Lower leg skin (tissue), 4 donors: Measurements from ENCODE around the gene ZNF441. TPM values are rescaled to one million over a fixed set of nuclear protein-coding genes. Genes with fewer than 3 reads are reported as not detected.

ENCODE experiments used
- DNase-seq, 2 donors: peaks; one replicate each; pipeline ENCODE4 v3.0.0-alpha.2; 2019; ENCODE audit warnings: low spot score in 2 of 2
- H3K4me3 ChIP-seq: fragments of 200-600 bp; sonication (generic); 2 replicates; pipeline ENCODE4 v1.5.1; 2017; ENCODE audit warnings: mild to moderate bottlenecking, low read depth; ENCODE audit not compliant: poor library complexity, severe bottlenecking
- CTCF ChIP-seq, 3 donors: fragments of 450-650 bp; IDR thresholded peaks; one replicate each; pipeline ENCODE4 v1.5.1; 2016; ENCODE audit warnings: antibody characterized with exemption in 3 of 3, mild to moderate bottlenecking in 3 of 3, moderate library complexity in 2 of 3
- POLR2A ChIP-seq, 2 donors: fragments of 450-650 bp; IDR thresholded peaks; one replicate each; pipeline ENCODE4 v1.6.1; 2016 to 2017; ENCODE audit warnings: antibody characterized with exemption in 2 of 2, mild to moderate bottlenecking in 1 of 2, moderate library complexity in 1 of 2
- WGBS, 2 donors: methylation state at CpG; one replicate each; pipeline ENCODE4 v1.1.5; 2018; 5-methylcytosine and 5-hydroxymethylcytosine counted together
- intact Hi-C: fragments of 100-400 bp; cut with DNase I; formaldehyde crosslinking; loops from one replicate; pipeline ENCODE4 v1.15.0; 2023; ENCODE audit warnings: low total_unique reads
- total RNA-seq, 4 donors: library from RNA; depleted of rRNA; stranded (reverse); fragments of >200 nt; gene quantifications; one replicate each; pipeline ENCODE4 v1.1.0, GENCODE V29; 2016

The ZNF441 gene
- total RNA-seq, 4 donors from 2014 or later: 3.5 to 6.4 (median 6.0) TPM

- 61 to 62% methylated on average over 2 of the region's 2 CpGs for WGBS, 2 donors
- TF ChIP-seq POLR2A (IDR thresholded peaks at IDR 0.05) (no peak), CTCF (IDR thresholded peaks at IDR 0.05) (no peak)
- intact Hi-C loops: no loop called here
- H3K4me3 ChIP-seq: no peak overlapping the region
- no peak for DNase-seq
These were observed 17.0 kb upstream of the ZNF441 start for GRCh38 chr19:11749751-11750150.

GRCh38 chr19:11752244-11752736, 14.5 kb upstream of the ZNF441 start:
- intact Hi-C loops: no loop called here
- no peak for DNase-seq
- WGBS, 2 donors: 81 to 89% methylated on average over 2 of the region's 2 CpGs
- TF ChIP-seq CTCF (IDR thresholded peaks at IDR 0.05) (no peak), POLR2A (IDR thresholded peaks at IDR 0.05) (no peak)
- H3K4me3 ChIP-seq: no peak overlapping the region

- 71 to 76% methylated on average over 4 of the region's 4 CpGs for WGBS, 2 donors
- no peak overlapping the region for H3K4me3 ChIP-seq
- intact Hi-C loops: no loop called here
- TF ChIP-seq POLR2A (IDR thresholded peaks at IDR 0.05) (no peak), CTCF (IDR thresholded peaks at IDR 0.05) (no peak)
- DNase-seq: no peak
These were observed 12.1 kb upstream of the ZNF441 start for GRCh38 chr19:11754663-11755062.

GRCh38 chr19:11756965-11757364, 9.8 kb upstream of the ZNF441 start:
- WGBS, 2 donors: 78 to 89% methylated on average over 1 of the region's 1 CpG
- intact Hi-C loops: no loop called here
- DNase-seq: no peak
- TF ChIP-seq CTCF (IDR thresholded peaks at IDR 0.05): no peak
- no peak for TF ChIP-seq POLR2A (IDR thresholded peaks at IDR 0.05)
- no peak overlapping the region for H3K4me3 ChIP-seq

- intact Hi-C loops: no loop called here
- DNase-seq: no peak
- TF ChIP-seq POLR2A (IDR thresholded peaks at IDR 0.05) (no peak), CTCF (IDR thresholded peaks at IDR 0.05) (no peak)
- 79 to 85% methylated on average over 7 of the region's 7 CpGs for WGBS, 2 donors
- no peak overlapping the region for H3K4me3 ChIP-seq
These were observed 7.0 kb upstream of the ZNF441 start for GRCh38 chr19:11759805-11760204.

GRCh38 chr19:11763117-11763516, 3.7 kb upstream of the ZNF441 start:
- no peak for DNase-seq
- WGBS, 2 donors: 68 to 76% methylated on average over 3 of the region's 3 CpGs
- intact Hi-C loops: no loop called here
- no peak overlapping the region for H3K4me3 ChIP-seq
- TF ChIP-seq CTCF (IDR thresholded peaks at IDR 0.05) (no peak), POLR2A (IDR thresholded peaks at IDR 0.05) (no peak)
